Measurements from ENCODE around the gene WIPF3.
"Not testable (repeated sequence)": the region's sequence is repeated elsewhere in the genome, so short reads cannot be mapped to it uniquely, and the experiment has no call there.

DNA sequence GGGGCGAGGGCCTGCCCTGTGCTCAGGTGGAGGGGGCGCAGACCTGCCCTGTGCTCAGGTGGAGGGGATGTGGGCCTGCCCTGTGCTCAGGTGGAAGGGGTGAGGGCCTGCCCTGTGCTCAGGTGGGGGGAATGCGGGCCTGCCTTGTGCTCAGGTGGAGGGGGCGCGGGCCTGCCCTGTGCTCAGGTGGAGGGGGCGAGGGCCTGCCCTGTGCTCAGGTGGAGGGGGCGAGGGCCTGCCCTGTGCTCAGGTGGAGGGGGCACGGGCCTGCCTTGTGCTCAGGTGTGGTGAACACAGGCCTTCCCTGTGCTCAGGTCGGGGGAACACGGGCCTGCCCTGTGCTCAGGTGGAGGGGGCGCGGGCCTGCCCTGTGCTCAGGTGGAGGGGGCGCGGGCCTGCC is 84.5 kb downstream of the WIPF3 start:
- TF ChIP-seq, protein P1, sequence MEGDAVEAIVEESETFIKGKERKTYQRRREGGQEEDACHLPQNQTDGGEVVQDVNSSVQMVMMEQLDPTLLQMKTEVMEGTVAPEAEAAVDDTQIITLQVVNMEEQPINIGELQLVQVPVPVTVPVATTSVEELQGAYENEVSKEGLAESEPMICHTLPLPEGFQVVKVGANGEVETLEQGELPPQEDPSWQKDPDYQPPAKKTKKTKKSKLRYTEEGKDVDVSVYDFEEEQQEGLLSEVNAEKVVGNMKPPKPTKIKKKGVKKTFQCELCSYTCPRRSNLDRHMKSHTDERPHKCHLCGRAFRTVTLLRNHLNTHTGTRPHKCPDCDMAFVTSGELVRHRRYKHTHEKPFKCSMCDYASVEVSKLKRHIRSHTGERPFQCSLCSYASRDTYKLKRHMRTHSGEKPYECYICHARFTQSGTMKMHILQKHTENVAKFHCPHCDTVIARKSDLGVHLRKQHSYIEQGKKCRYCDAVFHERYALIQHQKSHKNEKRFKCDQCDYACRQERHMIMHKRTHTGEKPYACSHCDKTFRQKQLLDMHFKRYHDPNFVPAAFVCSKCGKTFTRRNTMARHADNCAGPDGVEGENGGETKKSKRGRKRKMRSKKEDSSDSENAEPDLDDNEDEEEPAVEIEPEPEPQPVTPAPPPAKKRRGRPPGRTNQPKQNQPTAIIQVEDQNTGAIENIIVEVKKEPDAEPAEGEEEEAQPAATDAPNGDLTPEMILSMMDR (conservative IDR thresholded peaks at IDR 0.05; ENCODE audit: low read length) = not testable (repeated sequence)
- TF ChIP-seq EZH2phosphoT487 (IDR thresholded peaks at IDR 0.05; ENCODE audit: borderline replicate concordance) = not testable (repeated sequence)

Measured in Loucy (cell line).